Prostate gland (tissue), 2 donors: Measurements from ENCODE around the gene AGGF1.

Experiments
- POLR2A ChIP-seq: fragments of 450-650 bp; IDR thresholded peaks from one replicate; pipeline ENCODE4 v1.6.1; 2016; ENCODE audit warnings: antibody characterized with exemption, mild to moderate bottlenecking
- POLR2AphosphoS5 ChIP-seq: sonication (generic); formaldehyde crosslinking; IDR thresholded peaks from one replicate; pipeline ENCODE4 v1.6.1; 2017; ENCODE audit warnings: antibody characterized with exemption
- TF ChIP-seq, protein P1 (sequence below), 4 experiments: fragments of 200-600 bp in 2 of 4; fragments of 450-650 bp in 2 of 4; sonication (generic) in 2 of 4; IDR thresholded peaks; 1 replicate in 3 of 4; 2 replicates in 1 of 4; pipeline ENCODE4 v1.5.1; 2016 to 2019; ENCODE audit warnings: antibody characterized with exemption in 4 of 4, mild to moderate bottlenecking in 2 of 4, moderate library complexity in 2 of 4

DNA sequence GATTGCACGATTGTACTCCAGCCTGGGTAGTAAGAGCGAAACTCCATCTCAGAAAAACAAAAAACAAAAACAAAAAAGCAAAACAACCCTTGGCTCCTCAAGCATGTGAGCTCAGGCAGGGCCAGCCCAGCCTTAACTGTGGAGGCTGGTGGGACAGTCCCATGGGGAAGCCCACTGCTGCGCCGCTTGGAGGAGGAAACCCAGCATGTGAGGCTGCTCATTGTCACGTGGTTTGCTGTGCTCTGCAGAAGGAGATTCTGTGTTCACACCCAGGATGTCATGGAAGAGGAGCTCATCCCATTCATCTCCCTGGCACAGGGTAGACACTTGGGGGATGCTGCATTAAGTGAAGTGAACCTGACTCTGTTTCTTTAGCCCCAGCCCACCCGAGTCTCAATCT is 52.9 kb downstream of the AGGF1 start:
- TF ChIP-seq, protein P1, sequence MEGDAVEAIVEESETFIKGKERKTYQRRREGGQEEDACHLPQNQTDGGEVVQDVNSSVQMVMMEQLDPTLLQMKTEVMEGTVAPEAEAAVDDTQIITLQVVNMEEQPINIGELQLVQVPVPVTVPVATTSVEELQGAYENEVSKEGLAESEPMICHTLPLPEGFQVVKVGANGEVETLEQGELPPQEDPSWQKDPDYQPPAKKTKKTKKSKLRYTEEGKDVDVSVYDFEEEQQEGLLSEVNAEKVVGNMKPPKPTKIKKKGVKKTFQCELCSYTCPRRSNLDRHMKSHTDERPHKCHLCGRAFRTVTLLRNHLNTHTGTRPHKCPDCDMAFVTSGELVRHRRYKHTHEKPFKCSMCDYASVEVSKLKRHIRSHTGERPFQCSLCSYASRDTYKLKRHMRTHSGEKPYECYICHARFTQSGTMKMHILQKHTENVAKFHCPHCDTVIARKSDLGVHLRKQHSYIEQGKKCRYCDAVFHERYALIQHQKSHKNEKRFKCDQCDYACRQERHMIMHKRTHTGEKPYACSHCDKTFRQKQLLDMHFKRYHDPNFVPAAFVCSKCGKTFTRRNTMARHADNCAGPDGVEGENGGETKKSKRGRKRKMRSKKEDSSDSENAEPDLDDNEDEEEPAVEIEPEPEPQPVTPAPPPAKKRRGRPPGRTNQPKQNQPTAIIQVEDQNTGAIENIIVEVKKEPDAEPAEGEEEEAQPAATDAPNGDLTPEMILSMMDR (IDR thresholded peaks at IDR 0.05) = no peak
- TF ChIP-seq POLR2A (no peak), POLR2AphosphoS5 (no peak)
